Right ventricle myocardium inferior (tissue), 1 donor: Measurements from ENCODE around the gene SHISA5. TPM values are rescaled to one million over a fixed set of nuclear protein-coding genes. Genes with fewer than 3 reads are reported as not detected.
"Not testable (repeated sequence)": the region's sequence is repeated elsewhere in the genome, so short reads cannot be mapped to it uniquely, and the experiment has no call there.

Experiments used
- ATAC-seq: fragments of 200-7000 bp; cut with Tn5 transposase; one replicate; pipeline ENCODE4 v1.9.1; 2020; ENCODE audit warnings: mild to moderate bottlenecking, moderate library complexity
- DNase-seq: peaks from one replicate; pipeline ENCODE4 v3.0.0; 2021; ENCODE audit errors: missing footprints
- intact Hi-C: fragments of 100-400 bp; cut with DNase I; formaldehyde crosslinking; loops from one replicate; pipeline ENCODE4 v1.11.0; 2022
- total RNA-seq: library from RNA; stranded (reverse); fragmentation: NEBNext Ultra II Directional; extraction: Animal tissue kit (Norgen Biotek cat#: 25700); gene quantifications from one replicate; pipeline ENCODE4 v1.2.1, GENCODE V29; 2021
- donor health status: DM: no; HTN: yes; CAD: no; lungs with severe emphysema.

Gene SHISA5
- total RNA-seq, 1 donor from 2014 or later = 57.3 TPM

DNA sequence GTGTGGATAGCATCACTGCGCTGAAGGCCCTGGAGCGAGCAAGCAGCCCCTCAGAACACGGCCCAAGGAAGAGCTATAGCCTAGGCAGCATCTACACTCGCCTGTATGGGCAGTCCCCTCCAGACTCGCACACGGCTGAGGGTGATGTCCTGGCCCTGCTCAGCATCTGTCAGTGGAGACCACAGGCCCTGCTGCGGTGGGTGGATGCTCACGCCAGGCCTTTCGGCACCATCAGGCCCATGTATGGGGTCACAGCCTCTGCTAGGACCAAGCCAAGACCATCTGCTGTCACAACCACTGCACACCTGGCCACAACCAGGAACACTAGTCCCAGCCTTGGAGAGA lies 36.9 kb downstream of the SHISA5 start:
- no peak for DNase-seq
- intact Hi-C loops = no loop called here
- ATAC-seq = no peak

DNA sequence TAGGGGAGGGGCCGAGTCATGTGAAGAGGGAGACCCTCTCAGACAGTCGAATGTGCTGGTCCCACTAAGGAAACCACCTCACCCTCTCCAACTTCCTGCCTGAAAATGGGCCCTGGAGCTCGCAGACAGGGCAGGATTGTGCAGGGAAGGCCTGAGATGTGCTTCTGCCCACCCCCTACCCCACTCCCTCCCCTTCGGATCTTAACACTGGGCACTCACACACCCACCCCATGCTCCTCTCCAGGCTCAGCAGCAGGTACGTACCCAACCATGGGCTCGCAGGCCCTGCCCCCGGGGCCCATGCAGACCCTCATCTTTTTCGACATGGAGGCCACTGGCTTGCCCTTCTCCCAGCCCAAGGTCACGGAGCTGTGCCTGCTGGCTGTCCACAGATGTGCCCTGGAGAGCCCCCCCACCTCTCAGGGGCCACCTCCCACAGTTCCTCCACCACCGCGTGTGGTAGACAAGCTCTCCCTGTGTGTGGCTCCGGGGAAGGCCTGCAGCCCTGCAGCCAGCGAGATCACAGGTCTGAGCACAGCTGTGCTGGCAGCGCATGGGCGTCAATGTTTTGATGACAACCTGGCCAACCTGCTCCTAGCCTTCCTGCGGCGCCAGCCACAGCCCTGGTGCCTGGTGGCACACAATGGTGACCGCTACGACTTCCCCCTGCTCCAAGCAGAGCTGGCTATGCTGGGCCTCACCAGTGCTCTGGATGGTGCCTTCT lies 37.4 kb downstream of the SHISA5 start:
- DNase-seq (no peak), ATAC-seq (peak; percentile 9)
- intact Hi-C loops = no loop called here

DNA sequence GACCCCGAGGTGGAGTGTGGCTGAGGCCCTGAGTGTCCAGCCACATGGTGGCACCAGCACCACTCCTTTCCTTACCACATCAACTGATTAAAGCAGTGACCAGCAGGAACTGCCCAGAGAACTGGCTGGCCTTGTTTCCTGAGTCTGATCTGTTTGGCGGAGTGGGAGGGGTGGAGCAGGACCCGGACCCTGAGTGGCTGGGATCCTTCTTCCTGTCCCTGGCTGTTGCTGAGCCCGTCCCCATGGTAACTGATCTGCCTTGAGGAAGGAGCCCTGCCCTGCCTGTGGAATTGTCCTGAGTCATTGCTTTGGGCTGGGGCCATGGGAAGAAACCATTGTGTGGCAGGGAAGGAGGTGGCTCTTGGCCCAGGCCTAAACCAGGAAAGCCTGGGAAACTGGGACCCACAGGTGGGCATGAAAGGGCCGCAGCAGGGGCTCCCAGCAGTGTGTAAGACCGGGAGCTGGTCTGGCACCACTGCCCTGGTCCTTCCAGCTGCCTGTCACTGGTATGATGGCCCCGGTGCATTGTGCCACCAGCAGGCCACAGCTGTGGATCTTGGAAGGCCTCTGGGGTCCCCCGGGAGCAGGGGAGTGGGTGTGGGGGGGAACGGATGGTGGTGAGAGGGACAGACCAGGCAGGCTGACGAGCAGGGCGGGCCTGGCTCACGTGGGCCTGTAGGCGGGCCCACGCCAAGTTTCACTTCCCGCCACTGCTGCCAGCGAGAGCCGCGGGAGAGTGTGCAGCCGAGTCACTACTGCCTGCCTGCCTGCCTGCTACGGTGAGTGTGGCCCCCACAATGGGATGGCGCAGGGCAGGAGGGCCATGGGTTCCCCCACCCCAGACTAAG lies 38.2 kb downstream of the SHISA5 start:
- intact Hi-C loops = loop anchor here (1.0 kb wide), 2 partner anchors 39 to 83 kb away; partner anchors contain the start of gene SHISA5
- ATAC-seq (peak; percentile 95), DNase-seq (peak; percentile 97)

DNA sequence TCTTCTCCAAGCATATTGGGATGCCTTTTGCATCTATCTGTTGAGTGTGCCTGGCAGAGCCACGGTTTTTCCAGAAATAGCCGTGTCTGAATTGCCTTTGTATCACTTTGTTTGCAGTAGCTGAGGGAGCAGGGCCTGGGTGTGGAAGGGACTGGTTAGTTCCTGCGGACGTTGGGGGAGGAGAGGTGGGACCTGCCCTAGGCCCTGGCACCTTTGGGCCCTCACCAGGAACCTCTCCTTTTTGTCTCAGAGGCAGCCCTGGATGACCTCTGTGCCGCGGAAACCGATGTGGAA lies 38.8 kb downstream of the SHISA5 start:
- no peak for DNase-seq
- ATAC-seq = no peak
- intact Hi-C loops = loop anchor here (1.0 kb wide), 2 partner anchors 39 to 83 kb away; partner anchors contain the start of gene SHISA5

DNA sequence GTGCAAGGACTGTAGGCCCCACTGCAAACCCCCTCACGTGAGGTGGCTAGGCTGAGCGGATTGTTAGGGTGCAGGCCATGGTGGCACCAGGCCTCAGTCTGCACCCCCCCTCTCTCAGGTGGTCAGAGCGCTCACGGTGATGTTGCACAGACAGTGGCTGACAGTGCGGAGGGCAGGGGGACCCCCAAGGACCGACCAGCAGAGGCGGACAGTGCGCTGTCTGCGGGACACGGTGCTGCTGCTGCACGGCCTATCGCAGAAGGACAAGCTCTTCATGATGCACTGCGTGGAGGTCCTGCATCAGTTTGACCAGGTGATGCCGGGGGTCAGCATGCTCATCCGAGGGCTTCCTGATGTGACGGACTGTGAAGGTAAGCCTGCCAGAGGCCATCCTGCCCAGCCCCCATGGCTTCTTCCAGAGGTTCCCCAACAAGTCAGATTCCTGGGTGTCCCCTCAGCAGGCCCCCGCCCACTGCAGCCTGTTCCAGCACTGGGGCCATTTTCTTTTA lies 39.2 kb downstream of the SHISA5 start:
- intact Hi-C loops = loop anchor here (1.0 kb wide), 2 partner anchors 40 to 84 kb away; partner anchors contain the start of gene SHISA5
- no peak for DNase-seq
- no peak for ATAC-seq

DNA sequence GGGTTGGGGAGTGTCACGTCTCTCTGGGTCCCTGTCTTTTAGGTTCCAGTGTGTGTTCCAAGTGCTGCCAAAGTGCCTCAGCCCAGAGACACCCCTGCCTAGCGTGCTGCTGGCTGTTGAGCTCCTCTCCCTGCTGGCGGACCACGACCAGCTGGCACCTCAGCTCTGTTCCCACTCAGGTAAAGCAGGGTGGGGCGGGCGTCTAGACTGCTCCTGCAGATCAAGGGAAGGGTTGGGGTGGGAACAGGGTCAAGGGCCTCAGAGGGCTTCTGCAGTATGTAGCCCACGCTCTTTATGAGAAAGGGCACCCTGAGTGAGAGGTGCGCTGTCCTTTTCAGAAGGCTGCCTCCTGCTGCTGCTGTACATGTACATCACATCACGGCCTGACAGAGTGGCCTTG lies 40.3 kb downstream of the SHISA5 start:
- intact Hi-C loops = no loop called here
- no peak for ATAC-seq
- no peak for DNase-seq

DNA sequence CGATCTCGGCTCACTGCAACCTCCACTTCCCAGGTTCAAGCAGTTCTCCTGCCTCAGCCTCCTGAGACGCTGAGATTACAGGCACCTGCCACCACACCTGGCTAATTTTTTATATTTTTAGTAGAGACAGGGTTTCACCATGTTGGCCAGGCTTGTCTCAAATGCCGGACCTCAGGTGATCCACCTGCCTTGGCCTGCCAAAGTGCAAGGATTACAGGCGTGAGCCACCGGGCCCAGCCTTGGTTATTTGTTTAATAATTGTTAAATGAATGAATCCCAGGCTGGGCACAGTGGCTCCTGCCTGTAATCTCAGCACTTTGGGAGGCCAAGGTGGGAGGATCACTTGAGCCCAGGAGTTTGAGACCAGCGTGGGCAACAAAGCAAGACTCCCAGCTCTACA lies 42.2 kb downstream of the SHISA5 start:
- DNase-seq, ATAC-seq, intact Hi-C loops: not testable (repeated sequence)

DNA sequence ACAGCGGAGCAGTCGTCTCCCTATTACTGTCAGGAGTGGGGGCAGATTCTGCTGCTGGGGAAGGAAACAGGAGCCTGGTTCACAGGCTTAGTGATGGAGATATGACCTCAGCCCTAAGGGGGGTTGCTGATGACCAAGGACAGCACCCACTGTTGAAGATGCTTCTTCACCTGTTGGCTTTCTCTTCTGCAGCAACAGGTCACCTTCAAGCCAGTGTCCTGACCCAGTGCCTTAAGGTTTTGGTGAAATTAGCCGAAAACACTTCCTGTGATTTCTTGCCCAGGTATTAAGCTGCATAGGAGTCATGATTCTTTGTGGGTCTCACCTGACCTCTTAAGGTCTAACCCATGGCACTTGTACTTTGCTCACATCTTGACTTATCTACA lies 43.5 kb downstream of the SHISA5 start:
- intact Hi-C loops = no loop called here
- DNase-seq (no peak), ATAC-seq (no peak)

DNA sequence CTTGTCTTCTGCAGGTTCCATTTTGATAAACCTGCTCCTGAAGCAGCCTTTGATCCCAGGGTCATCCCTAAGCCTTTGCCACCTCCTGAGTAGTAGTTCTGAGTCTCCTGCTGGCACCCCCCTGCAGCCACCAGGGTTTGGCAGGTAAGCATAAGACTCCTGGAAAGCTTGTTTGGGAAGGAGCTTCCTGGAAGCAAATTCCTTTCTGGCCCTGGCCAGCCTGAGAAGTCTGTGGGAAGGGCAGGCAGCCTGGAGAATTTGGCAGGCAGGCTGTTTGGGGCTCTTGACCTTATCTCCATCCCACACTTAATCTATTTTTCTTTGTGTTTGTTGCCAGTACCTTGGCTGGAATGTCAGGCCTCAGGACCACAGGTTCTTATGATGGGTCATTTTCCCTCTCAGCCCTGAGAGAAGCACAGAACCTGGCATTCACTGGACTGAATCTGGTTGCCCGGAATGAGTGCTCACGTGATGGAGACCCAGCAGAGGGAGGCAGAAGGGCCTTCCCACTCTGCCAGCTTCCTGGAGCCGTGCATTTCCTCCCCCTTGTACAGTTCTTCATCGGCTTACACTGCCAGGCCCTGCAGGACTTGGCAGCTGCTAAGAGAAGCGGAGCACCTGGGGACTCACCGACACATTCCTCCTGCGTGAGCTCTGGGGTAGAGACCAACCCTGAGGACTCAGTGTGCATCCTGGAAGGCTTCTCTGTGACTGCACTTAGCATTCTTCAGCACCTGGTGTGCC lies 44.0 kb downstream of the SHISA5 start:
- intact Hi-C loops = no loop called here

DNA sequence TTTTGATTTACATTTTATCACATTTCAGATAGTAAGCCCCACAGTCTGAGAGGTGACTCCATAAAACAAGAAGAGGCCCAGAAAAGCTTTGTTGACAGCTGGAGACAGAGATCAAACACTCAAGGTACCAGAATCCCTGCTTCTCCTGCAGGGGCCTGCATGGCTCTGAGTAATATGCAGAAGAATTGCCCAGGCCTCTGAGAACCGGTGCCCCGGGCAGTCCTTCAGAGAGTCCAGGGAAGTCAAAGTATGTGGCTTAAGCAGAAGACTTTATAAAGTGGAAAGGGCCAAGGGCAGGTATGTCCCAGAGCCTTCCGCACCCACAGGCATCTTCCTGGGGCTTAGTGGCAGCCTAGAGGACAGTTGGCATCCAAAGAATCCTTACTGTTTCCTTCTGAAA lies 44.6 kb downstream of the SHISA5 start:
- intact Hi-C loops = no loop called here
- ATAC-seq (no peak), DNase-seq (no peak)

More for the DNA sequence above, 44.0 kb downstream of the SHISA5 start:
- no peak for DNase-seq
- no peak for ATAC-seq

DNA sequence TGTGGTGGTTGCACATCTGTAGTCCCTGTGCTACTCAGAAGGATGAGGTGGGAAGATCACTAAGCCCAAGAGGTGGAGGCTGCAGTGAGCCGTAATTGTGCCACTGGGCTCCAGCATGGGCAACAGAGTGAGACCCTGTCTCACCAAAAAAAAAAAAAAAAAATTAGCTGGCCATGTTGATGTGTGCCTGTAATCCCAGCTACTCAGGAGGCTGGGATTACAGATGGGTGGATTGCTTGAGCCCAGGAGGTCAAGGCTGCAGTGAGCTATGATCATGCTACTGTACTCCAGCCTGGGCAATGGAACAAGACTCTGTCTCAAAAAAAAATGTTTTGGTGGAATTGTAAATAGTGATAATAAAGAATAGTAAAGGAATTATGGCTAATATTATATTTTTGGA lies 47.5 kb downstream of the SHISA5 start:
- ATAC-seq (no peak), DNase-seq (no peak)
- intact Hi-C loops = no loop called here

DNA sequence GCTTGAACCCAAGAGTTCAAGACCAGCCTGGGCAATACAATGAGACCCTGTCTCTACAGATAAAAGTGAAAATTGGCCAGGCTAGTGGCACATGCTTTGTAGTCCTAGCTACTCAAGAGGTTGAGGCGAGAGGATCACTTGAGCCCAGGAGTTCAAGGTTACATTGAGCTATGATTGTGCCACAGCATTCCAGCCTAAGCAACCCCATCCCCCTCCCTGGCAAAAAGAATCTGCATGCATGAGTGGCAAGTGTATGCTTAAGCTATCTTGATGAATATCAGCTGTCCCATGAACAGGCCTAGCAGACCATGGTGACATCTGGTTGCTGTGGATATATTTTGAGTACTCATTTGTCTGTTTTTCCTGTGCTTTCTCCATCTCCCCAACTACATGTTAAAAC lies 52.7 kb downstream of the SHISA5 start:
- ATAC-seq = no peak
- no peak for DNase-seq
- intact Hi-C loops = no loop called here

DNA sequence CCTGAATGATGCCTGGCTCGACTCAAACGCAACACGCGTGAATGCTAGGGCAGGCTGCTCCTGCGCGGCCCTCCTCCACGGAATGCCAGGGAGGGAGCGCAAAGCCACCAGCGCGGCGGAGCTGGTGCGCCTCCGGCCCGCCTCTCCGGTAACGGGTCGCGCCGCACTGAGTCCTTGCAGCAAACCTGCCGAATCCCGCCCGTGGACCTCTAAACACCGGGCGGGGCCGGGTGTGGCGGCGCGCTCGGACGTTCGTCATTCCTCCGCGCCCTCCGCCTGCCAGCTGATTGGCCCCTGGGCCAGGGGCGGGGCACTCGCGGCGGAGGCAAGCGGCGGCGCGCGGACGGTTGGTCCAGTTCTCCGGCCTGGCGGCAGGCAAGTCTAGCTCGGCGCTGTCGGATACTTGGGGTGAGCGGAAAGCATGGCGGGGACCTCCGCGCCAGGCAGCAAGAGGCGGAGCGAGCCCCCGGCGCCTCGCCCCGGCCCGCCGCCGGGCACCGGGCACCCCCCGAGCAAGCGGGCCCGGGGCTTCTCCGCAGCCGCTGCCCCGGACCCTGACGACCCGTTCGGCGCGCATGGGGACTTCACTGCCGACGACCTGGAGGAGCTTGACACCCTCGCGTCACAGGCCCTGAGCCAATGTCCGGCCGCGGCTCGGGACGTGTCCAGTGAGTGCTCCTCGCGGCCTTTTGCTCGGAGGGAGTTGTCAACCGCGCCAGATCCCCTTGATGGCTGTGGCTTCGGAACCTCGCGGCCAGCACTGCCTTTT lies 57.4 kb downstream of the SHISA5 start, which contains the start of gene ATRIP:
TSS of gene ATRIP (plus strand) at position 313 of the 769 bp plus-strand sequence. CDS start at position 422, 109 bp downstream.
- ATAC-seq = peak; percentile 97
- intact Hi-C loops = no loop called here

DNA sequence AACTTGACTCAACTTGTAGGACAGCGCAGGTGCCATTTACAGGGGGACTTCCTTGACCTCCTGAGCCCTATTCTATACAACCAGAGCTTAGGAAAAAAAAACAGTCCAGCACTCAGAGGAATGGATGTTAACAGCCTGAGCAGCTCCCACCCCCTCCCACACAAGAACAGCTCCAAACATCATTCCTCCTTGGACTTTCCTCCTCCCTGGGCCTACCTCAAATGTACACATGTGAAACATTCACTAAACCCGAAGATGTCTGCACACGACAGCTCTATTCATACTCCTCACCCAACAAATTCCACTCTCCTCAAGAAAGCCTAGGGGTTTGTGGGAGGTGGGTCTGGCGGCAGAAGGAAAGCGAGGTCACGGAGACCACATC lies 57.9 kb downstream of the SHISA5 start:
- DNase-seq (no peak), ATAC-seq (no peak)
- intact Hi-C loops = no loop called here

More for the DNA sequence above, 57.4 kb downstream of the SHISA5 start, which contains the start of gene ATRIP:
- peak; percentile 95 for DNase-seq

DNA sequence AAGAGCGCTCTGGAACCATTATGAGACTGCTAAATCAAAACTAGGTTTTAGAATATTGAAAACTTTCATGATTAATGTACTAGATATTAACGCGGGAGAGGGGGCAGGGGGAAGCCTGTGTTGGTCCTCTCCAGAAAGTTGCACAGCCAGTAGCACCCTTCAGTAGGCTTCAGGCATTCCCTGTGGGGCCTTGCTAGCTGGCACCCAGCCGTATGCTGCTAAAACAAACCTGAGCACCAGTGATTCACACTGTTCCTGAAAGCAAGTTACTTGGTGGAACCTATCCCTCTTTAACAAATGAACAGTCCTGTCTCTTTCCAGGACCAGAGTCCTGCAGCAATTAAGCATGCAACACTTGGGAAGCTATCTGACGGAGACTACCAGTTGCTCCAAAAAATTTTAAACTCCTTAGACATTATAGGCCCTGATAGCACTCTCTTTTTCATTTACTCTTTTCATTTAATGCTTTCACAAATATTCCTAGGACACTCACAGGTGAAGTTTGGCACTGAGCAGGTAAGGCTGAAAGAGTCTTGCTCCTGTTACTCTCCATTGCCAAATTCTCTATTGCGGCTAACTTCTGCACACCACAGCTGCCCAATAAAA lies 58.6 kb downstream of the SHISA5 start:
- no peak for ATAC-seq
- intact Hi-C loops = no loop called here
- no peak for DNase-seq

DNA sequence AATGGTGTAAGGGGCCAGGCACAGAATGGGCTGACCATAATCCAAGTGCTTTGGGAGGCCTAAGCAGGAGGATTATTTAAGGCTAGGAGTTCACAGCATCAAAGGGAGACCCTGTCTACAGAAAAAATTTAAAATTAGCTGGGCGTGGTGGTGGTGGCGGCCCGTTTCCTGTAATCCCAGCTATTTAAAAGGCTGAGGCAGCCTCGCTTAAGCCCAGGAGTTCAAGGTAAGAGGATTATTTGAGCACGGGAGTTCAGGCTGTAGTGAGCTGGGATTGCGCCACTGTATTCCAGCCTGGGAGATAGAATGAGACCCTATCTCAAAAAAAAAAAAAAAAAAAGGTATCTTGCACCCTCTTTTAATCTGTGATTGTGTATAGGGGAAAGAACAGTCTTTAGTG lies 62.0 kb downstream of the SHISA5 start:
- intact Hi-C loops = no loop called here
- ATAC-seq (no peak), DNase-seq (no peak)

DNA sequence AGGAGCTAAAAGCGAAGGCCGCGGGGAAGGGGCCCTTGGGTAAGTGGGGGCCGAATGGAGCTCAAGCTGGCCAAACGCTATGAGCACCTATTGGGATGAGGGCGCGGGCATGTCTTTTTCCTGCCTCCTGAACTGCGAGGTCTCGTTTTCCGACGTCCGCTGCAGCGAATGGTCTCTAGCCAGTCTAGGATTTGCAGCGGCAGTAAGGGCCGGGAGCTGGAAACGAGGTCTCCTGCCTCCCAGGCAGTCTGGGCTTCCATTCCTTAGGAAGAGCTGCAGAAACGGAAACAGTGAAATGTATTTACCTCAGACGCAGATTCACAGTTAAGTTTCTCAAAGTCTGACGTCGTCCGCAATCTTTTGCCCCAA lies 63.4 kb downstream of the SHISA5 start:
- no peak for ATAC-seq
- intact Hi-C loops = no loop called here
- DNase-seq = no peak
